HepG2 (cell line): ENCODE results near the gene ECHS1. TPM values are rescaled to one million over a fixed set of nuclear protein-coding genes. Genes with fewer than 3 reads are reported as not detected.

ENCODE experiments used
- ATAC-seq: fragments of 200-7000 bp; cut with Tn5 transposase; 3 replicates; pipeline ENCODE4 v1.9.1; 2020; ENCODE audit warnings: mild to moderate bottlenecking, moderate library complexity
- BruUV-seq: library from RNA; stranded (reverse); fragments of 400-500 nt; replicated peaks from 2 replicates; lab custom pipeline; 2021; lab: Mats Ljungman, UMichigan
- CTCF ChIA-PET: fragments of 300-600 bp; formaldehyde crosslinking; extraction: SDS; loops from one replicate; lab custom pipeline; 2021; ENCODE audit warnings: low total read pairs, inconsistent platforms, low intra/inter-chr PET ratio; lab: Yijun Ruan, JAX
- POLR2A ChIA-PET: fragments of 350-600 bp; sonication (Branson Sonifier 250); formaldehyde crosslinking; loops from one replicate; lab custom pipeline; 2020; ENCODE audit warnings: antibody characterized with exemption, inconsistent platforms; lab: Yijun Ruan, JAX
- DNase-seq: peaks from one replicate; pipeline ENCODE4 v3.0.0-alpha.2; 2015; ENCODE audit warnings: low spot score
- FAIRE-seq: peaks from 3 replicates; lab custom pipeline; 2011; peaks lifted over from hg19 to GRCh38; lab: Jason Lieb, UNC
- H2AFZ ChIP-seq: one replicate; pipeline ENCODE4 v1.6.1; 2011; ENCODE audit warnings: low read length, inconsistent platforms
- H3K27ac ChIP-seq: fragments of 300-600 bp; 3 replicates; pipeline ENCODE4 v1.8.0; 2011; ENCODE audit warnings: mixed run types, mild to moderate bottlenecking, mixed read lengths, low read length, inconsistent platforms; ENCODE audit not compliant: insufficient read depth; ENCODE audit errors: extremely low read length
- H3K27me3 ChIP-seq, 2 experiments: fragments of 200-600 bp in 1 of 2; 2 replicates in 1 of 2; 3 replicates in 1 of 2; pipeline versions ENCODE4 v1.6.0 to v1.8.0; 2011; ENCODE audit warnings: low read length in 2 of 2, mild to moderate bottlenecking in 2 of 2, moderate library complexity in 2 of 2, inconsistent platforms in 1 of 2; ENCODE audit not compliant: insufficient read depth in 2 of 2, control insufficient read depth in 1 of 2
- H3K36me3 ChIP-seq, 2 experiments: fragments of 200-600 bp in 1 of 2; replicated peaks in 1 of 2; 2 replicates in 1 of 2; 3 replicates in 1 of 2; pipeline versions ENCODE4 v1.5.1 to v1.8.0; 2011; ENCODE audit warnings: low read length in 2 of 2, inconsistent platforms in 1 of 2; ENCODE audit not compliant: insufficient read depth in 2 of 2, control insufficient read depth in 1 of 2
- H3K4me1 ChIP-seq: 2 replicates; pipeline ENCODE4 v1.5.1; 2012; ENCODE audit warnings: low read length, inconsistent platforms; ENCODE audit not compliant: insufficient read depth
- H3K4me2 ChIP-seq: 2 replicates; pipeline ENCODE4 v1.6.0; 2011; ENCODE audit warnings: low read depth, low read length, inconsistent platforms
- H3K4me3 ChIP-seq, 3 experiments: fragments of 200-600 bp in 1 of 3; sonication (generic), shearing (Covaris generic) in 1 of 3; replicated peaks in 1 of 3; 2 replicates each; pipeline ENCODE4 v1.5.1; 2011 to 2016; ENCODE audit warnings: low read length in 3 of 3, inconsistent platforms in 2 of 3, low read depth in 2 of 3, mild to moderate bottlenecking in 2 of 3, control low read depth in 1 of 3, mixed read lengths in 1 of 3; ENCODE audit not compliant: insufficient read depth in 1 of 3
- H3K79me2 ChIP-seq: one replicate; pipeline ENCODE4 v1.6.1; 2011; ENCODE audit warnings: low read length, inconsistent platforms; ENCODE audit not compliant: insufficient read depth
- H3K9ac ChIP-seq: 2 replicates; pipeline ENCODE4 v1.6.0; 2011; ENCODE audit warnings: mild to moderate bottlenecking, low read depth, low read length, inconsistent platforms; ENCODE audit not compliant: insufficient read depth
- H3K9me3 ChIP-seq: 2 replicates; pipeline ENCODE4 v1.5.1; 2012; ENCODE audit warnings: mild to moderate bottlenecking, low read length
- H4K20me1 ChIP-seq: 2 replicates; pipeline ENCODE4 v1.6.0; 2011; ENCODE audit warnings: inconsistent platforms, mild to moderate bottlenecking, low read length, moderate library complexity; ENCODE audit not compliant: insufficient read depth
- AGO2 ChIP-seq: fragments of 200-400 bp; formaldehyde crosslinking; optimal IDR thresholded peaks from 2 replicates; pipeline ENCODE3; 2017; ENCODE audit warnings: mild to moderate bottlenecking, low read depth, low read length, moderate library complexity
- ETS1 ChIP-seq: sonication (generic); formaldehyde crosslinking; IDR thresholded peaks from 2 replicates; pipeline ENCODE4 v1.4.0; 2020; ENCODE audit warnings: missing genetic modification reagents
- MIER2 ChIP-seq: IDR thresholded peaks from 2 replicates; pipeline ENCODE4 v1.6.1; 2016; ENCODE audit warnings: missing biosample characterization, missing genetic modification reagents
- RBFOX2 ChIP-seq: fragments of 200-400 bp; formaldehyde crosslinking; IDR thresholded peaks from 2 replicates; pipeline ENCODE4 v1.6.1; 2017; ENCODE audit warnings: low read depth, mild to moderate bottlenecking, low read length
- SNAI1 ChIP-seq: sonication (generic); formaldehyde crosslinking; IDR thresholded peaks from 2 replicates; pipeline ENCODE4 v1.5.0; 2020; ENCODE audit warnings: mild to moderate bottlenecking, missing genetic modification reagents, borderline replicate concordance
- ZNF326 ChIP-seq: sonication (generic); formaldehyde crosslinking; IDR thresholded peaks from 2 replicates; pipeline ENCODE4 v1.4.0; 2020; ENCODE audit warnings: missing genetic modification reagents, borderline replicate concordance
- ZNF414 ChIP-seq: sonication (generic); formaldehyde crosslinking; IDR thresholded peaks from 2 replicates; pipeline ENCODE4 v1.5.0; 2020; ENCODE audit warnings: missing genetic modification reagents
- ZNF609 ChIP-seq: sonication (generic); formaldehyde crosslinking; IDR thresholded peaks from 2 replicates; pipeline ENCODE4 v1.4.0; 2020; ENCODE audit warnings: mild to moderate bottlenecking, missing genetic modification reagents, borderline replicate concordance
- ZSCAN21 ChIP-seq: sonication (generic); formaldehyde crosslinking; IDR thresholded peaks from 2 replicates; pipeline ENCODE4 v1.8.0; 2022; ENCODE audit warnings: mild to moderate bottlenecking, missing genetic modification reagents, moderate library complexity, borderline replicate concordance
- ZSCAN9 ChIP-seq: IDR thresholded peaks from 2 replicates; pipeline ENCODE4 v1.6.1; 2016; ENCODE audit warnings: borderline replicate concordance
- WGBS: methylation state at CpG from one replicate; pipeline ENCODE4 v1.1.6; 2017; ENCODE audit warnings: low lambda C conversion rate; 5-methylcytosine and 5-hydroxymethylcytosine counted together
- in situ Hi-C: cut with HindIII; loops from 2 replicates; pipeline ENCODE4 v1.10.0; 2017; ENCODE audit warnings: low pct_unique_long_range_greater_than_20kb; ENCODE audit not compliant: extremely low pct_ligation_motif_present
- intact Hi-C: fragments of 100-400 bp; cut with micrococcal nuclease; formaldehyde crosslinking; loops from one replicate; pipeline ENCODE4 v1.10.0; 2022; ENCODE audit not compliant: unreplicated experiment
- polyA plus RNA-seq, 8 experiments: library from polyadenylated mRNA; depleted of rRNA in 3 of 8; stranded (reverse) in 7 of 8; unstranded in 1 of 8; fragments of >200 nt; fragmentation: Illumina TruSeq in 4 of 8; extraction: Trizol in 4 of 8; gene quantifications; 2 replicates each; pipeline versions ENCODE4 v1.2.1 to v1.2.3, GENCODE V29; 2011 to 2016; ENCODE audit warnings: low read depth in 4 of 8, missing spikeins in 1 of 8, mixed read lengths in 1 of 8; ENCODE audit not compliant: insufficient read depth in 1 of 8
- total RNA-seq, 5 experiments: library from RNA; depleted of rRNA; stranded (reverse); fragments of >200 nt; fragmentation: Illumina TruSeq; extraction: Trizol; gene quantifications; 2 replicates each; pipeline ENCODE4 v1.2.3, GENCODE V29; 2016; ENCODE audit warnings: low read depth in 1 of 5

The ECHS1 gene
- total and polyA plus RNA-seq, 2 of the 13 experiments (the other 11 are each of a cell fraction or from before 2014, with no cell fraction given): 32.7 to 195 TPM

GRCh38 chr10:133401981-133402725 lies 29.0 kb upstream of the ECHS1 start:
- H3K27ac ChIP-seq: no peak overlapping the region
- BruUV-seq: no TSS peak
- H3K9me3 ChIP-seq: no peaks in the 10 kb centered on the region
- intact Hi-C loops: no loop called here
- peaks cover 14% of the 10 kb centered on the region for H3K79me2 ChIP-seq
- POLR2A ChIA-PET: no interaction called here
- no peak overlapping the region for H3K4me2 ChIP-seq
- no peaks in the 10 kb centered on the region for H3K27me3 ChIP-seq
- peaks cover 11 to 51% of the 10 kb centered on the region in 2 experiments; a peak in 4 of 5 replicates for H3K36me3 ChIP-seq
- ATAC-seq (no peak; the same call in 2 of the 3 replicates), DNase-seq (no peak), FAIRE-seq (no peak)
- H3K4me1 ChIP-seq: no peaks in the 10 kb centered on the region
- WGBS: 98% methylated on average over 10 of the region's 21 CpGs
- H3K4me3 ChIP-seq: no peak overlapping the region
- H2AFZ ChIP-seq: no peak overlapping the region
- no peak overlapping the region for H3K9ac ChIP-seq
- TF ChIP-seq AGO2 (peak; percentile 35), RBFOX2 (0 out of 2 replicates have a peak, but pooled peaks have one; percentile 26), SNAI1 (CRISPR knock-in tag) (no peak), ZSCAN21 (CRISPR knock-in tag) (no peak)
- no peaks in the 10 kb centered on the region for H4K20me1 ChIP-seq
- in situ Hi-C loops: no loop called here
- CTCF ChIA-PET: no interaction called here

GRCh38 chr10:133401500-133401899 lies 28.3 kb upstream of the ECHS1 start:
- Histone ChIP-seq H3K4me2 (no peak overlapping the region), H3K4me3 (no peak overlapping the region), H2AFZ (no peak overlapping the region), H3K27ac (no peak overlapping the region), H3K9ac (no peak overlapping the region), H3K36me3 (peaks cover 11 to 55% of the 10 kb centered on the region in 2 experiments; a peak in 4 of 5 replicates), H3K4me1 (no peaks in the 10 kb centered on the region), H3K27me3 (no peaks in the 10 kb centered on the region), H4K20me1 (no peaks in the 10 kb centered on the region), H3K79me2 (peaks cover 10% of the 10 kb centered on the region), H3K9me3 (no peaks in the 10 kb centered on the region)
- no peak for FAIRE-seq
- BruUV-seq: no TSS peak
- ATAC-seq: no peak; the same call in 2 of the 3 replicates
- whole genome bisulfite sequencing: 94% methylated on average over 12 of the region's 12 CpGs
- in situ Hi-C loops (no loop called here), intact Hi-C loops (no loop called here)
- POLR2A ChIA-PET: no interaction called here
- DNase-seq: no peak
- CTCF ChIA-PET: no interaction called here
- TF ChIP-seq ZNF414 (CRISPR knock-in tag) (no peak), ZNF326 (CRISPR knock-in tag) (no peak), ETS1 (no peak), MIER2 (CRISPR knock-in tag) (no peak), ZNF609 (CRISPR knock-in tag) (no peak), ZSCAN9 (CRISPR knock-in tag) (no peak)
